Nephron (organoid): ENCODE data around the gene BAHD1.
A peak's percentile ranks its signal among the peaks of the same experiment; 100 is the strongest.

ENCODE experiments used
- H3K27ac Mint-ChIP-seq, 3 experiments: 2 replicates each; pipeline ENCODE4 v1.8.0; 2020; ENCODE audit warnings: mixed read lengths in 3 of 3, mild to moderate bottlenecking in 2 of 3, moderate library complexity in 1 of 3
- H3K27me3 Mint-ChIP-seq: 2 replicates; pipeline ENCODE4 v1.8.0; 2021; ENCODE audit warnings: low read depth, mild to moderate bottlenecking, moderate library complexity, mixed read lengths
- H3K36me3 Mint-ChIP-seq: 2 replicates; pipeline ENCODE4 v1.8.0; 2020; ENCODE audit warnings: low read depth, mixed read lengths
- H3K4me1 Mint-ChIP-seq: 2 replicates; pipeline ENCODE4 v1.8.0; 2020; ENCODE audit warnings: mixed read lengths
- H3K4me3 Mint-ChIP-seq, 3 experiments: 2 replicates each; pipeline ENCODE4 v1.8.0; 2020; ENCODE audit warnings: mild to moderate bottlenecking in 3 of 3, mixed read lengths in 3 of 3, moderate library complexity in 2 of 3
- H3K9me3 Mint-ChIP-seq: 2 replicates; pipeline ENCODE4 v1.8.0; 2020; ENCODE audit warnings: mixed read lengths
- TF ChIP-seq, protein P1 (sequence below), 3 experiments: fragments of 200-600 bp; sonication (generic); IDR thresholded peaks; one replicate each; pipeline ENCODE4 v1.5.0; 2021; ENCODE audit warnings: antibody characterized with exemption in 3 of 3; ENCODE audit not compliant: unreplicated experiment in 3 of 3

Gene BAHD1

DNA sequence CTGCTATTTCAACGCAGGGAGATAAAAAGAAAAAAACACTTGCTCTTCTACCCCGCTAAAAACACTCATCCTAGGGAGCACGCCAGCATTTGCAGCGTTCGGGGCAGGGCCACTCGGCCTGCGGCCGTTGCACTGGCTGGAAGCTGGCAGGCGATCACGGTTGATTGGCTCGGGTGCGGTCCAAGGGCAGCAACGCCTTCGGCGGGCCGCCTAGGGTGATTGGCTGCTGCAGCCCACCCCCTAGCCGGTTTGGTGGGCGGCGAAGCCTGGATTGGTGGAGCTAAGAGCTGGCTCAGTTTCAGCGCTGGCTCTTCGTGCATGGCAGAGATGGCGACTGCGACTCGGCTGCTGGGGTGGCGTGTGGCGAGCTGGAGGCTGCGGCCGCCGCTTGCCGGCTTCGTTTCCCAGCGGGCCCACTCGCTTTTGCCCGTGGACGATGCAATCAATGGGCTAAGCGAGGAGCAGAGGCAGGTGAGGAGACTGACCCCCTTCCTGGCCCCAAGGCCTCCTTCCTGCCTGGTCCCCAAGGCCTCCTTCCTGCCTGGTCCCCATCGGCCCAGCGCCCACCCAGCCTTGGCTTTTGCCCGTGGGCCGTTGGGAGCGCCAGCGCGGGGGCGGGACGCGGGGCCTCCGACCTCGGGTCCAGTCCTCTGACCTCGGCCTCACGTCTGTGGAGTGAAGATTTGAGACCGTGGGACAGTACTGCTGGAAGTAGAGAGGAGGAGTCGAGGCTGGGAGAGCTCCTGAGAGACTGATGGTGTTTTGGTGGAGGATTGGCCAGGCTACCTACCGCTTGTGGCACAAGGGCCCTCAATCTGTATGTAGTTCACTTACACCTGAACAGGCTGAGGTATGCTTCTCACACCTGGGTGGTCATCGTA is 35.0 kb upstream of the BAHD1 start, which contains the start of gene IVD:
Gene IVD, plus strand, starts transcription at position 295 of the 881 bp plus-strand sequence. Its CDS starts 33 bp downstream, at position 328.
- peaks cover 21% of the 10 kb centered on the region for H3K4me1 Mint-ChIP-seq

DNA sequence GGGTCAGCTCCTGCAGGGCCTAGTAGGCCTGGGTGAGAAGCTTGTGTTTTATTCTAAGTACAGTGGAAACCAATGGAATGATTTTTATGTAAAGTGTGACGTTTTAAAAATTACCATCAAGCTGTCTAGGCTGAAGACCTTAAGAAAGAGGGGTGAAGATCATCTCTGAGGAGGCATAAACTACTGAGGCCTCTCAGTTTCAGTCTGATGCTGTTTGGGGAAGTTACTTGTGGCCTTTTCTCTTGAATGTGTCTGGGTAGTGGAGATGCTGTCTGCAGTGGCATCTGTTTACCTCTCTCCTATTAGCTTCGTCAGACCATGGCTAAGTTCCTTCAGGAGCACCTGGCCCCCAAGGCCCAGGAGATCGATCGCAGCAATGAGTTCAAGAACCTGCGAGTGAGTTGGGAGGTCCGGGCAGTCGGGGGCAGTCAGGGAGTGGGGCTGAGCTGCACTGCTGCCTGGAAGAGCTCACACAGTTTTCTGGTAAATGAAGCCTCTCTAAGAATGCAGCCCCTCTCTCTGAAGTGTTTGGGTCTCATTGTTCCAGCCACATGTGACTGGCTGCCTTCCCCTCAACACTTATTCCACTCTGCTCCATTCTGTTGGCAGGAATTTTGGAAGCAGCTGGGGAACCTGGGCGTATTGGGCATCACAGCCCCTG is 33.3 kb upstream of the BAHD1 start:
- peaks cover 32% of the 10 kb centered on the region for H3K36me3 Mint-ChIP-seq
- no peaks in the 10 kb centered on the region for H3K9me3 Mint-ChIP-seq
- TF ChIP-seq, protein P1, sequence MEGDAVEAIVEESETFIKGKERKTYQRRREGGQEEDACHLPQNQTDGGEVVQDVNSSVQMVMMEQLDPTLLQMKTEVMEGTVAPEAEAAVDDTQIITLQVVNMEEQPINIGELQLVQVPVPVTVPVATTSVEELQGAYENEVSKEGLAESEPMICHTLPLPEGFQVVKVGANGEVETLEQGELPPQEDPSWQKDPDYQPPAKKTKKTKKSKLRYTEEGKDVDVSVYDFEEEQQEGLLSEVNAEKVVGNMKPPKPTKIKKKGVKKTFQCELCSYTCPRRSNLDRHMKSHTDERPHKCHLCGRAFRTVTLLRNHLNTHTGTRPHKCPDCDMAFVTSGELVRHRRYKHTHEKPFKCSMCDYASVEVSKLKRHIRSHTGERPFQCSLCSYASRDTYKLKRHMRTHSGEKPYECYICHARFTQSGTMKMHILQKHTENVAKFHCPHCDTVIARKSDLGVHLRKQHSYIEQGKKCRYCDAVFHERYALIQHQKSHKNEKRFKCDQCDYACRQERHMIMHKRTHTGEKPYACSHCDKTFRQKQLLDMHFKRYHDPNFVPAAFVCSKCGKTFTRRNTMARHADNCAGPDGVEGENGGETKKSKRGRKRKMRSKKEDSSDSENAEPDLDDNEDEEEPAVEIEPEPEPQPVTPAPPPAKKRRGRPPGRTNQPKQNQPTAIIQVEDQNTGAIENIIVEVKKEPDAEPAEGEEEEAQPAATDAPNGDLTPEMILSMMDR (IDR thresholded peaks at IDR 0.05; ENCODE audit: unreplicated experiment in 3 of 3): no peak
- H3K27me3 Mint-ChIP-seq: no peaks in the 10 kb centered on the region
- peaks cover 21% of the 10 kb centered on the region for H3K4me1 Mint-ChIP-seq
- peak overlapping the region; percentile 69 to 78 (median 76) for H3K4me3 Mint-ChIP-seq
- H3K27ac Mint-ChIP-seq: peak overlapping the region in 1 of 3 experiments; percentile 56

More for the DNA sequence above, 35.0 kb upstream of the BAHD1 start, which contains the start of gene IVD:
- Mint-ChIP-seq H3K9me3 (no peaks in the 10 kb centered on the region), H3K36me3 (peaks cover 17% of the 10 kb centered on the region), H3K27me3 (no peaks in the 10 kb centered on the region), H3K27ac (peak within 1 kb of the TSS; percentile 1 to 73 (median 11)), H3K4me3 (peak within 1 kb of the TSS; percentile 88 to 92 (median 92))
- TF ChIP-seq, protein P1 (IDR thresholded peaks at IDR 0.05; ENCODE audit: unreplicated experiment in 3 of 3): no peak

DNA sequence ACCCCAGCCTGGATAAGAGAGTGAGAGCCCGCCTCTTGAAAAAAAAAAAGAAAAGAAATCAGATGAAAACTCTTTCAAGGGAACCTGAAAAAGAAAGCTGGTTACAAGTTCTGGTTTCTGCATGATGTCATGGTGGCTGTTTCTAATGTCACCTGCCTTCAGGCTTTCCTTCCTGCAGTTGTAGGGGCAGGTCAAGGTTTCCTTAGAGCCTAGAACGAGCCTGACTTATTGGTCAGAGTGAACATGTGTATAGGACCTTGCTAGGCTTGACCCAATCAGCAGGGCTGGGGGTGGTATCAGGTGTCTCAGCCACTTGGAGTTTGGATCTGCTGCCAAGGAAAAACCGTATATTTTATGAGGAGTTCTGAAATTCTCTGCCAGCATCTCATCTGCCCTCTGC is 31.4 kb upstream of the BAHD1 start:
- H3K36me3 Mint-ChIP-seq: peaks cover 44% of the 10 kb centered on the region
- no peaks in the 10 kb centered on the region for H3K27me3 Mint-ChIP-seq
- no peak overlapping the region for H3K4me3 Mint-ChIP-seq
- H3K4me1 Mint-ChIP-seq: peaks cover 21% of the 10 kb centered on the region
- H3K27ac Mint-ChIP-seq: no peak overlapping the region
- TF ChIP-seq, protein P1 (IDR thresholded peaks at IDR 0.05; ENCODE audit: unreplicated experiment in 3 of 3): no peak
- H3K9me3 Mint-ChIP-seq: no peaks in the 10 kb centered on the region

DNA sequence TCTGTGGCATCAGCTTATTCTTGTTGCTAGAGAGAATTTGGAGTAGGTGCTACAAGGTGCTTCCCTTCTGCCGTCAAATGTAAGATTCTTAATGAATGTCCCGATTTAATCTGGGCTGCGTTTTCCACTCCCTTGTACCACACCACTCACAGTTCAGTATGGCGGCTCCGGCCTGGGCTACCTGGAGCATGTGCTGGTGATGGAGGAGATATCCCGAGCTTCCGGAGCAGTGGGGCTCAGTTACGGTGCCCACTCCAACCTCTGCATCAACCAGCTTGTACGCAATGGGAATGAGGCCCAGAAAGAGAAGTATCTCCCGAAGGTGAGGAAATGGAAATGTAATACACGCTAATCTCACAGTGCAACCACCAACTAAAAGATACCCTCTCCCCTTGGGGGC is 30.3 kb upstream of the BAHD1 start:
- no peaks in the 10 kb centered on the region for H3K9me3 Mint-ChIP-seq
- H3K4me3 Mint-ChIP-seq: no peak overlapping the region
- peaks cover 16% of the 10 kb centered on the region for H3K4me1 Mint-ChIP-seq
- H3K27ac Mint-ChIP-seq: no peak overlapping the region
- TF ChIP-seq, protein P1 (IDR thresholded peaks at IDR 0.05; ENCODE audit: unreplicated experiment in 3 of 3): no peak
- no peaks in the 10 kb centered on the region for H3K27me3 Mint-ChIP-seq
- peaks cover 53% of the 10 kb centered on the region for H3K36me3 Mint-ChIP-seq

DNA sequence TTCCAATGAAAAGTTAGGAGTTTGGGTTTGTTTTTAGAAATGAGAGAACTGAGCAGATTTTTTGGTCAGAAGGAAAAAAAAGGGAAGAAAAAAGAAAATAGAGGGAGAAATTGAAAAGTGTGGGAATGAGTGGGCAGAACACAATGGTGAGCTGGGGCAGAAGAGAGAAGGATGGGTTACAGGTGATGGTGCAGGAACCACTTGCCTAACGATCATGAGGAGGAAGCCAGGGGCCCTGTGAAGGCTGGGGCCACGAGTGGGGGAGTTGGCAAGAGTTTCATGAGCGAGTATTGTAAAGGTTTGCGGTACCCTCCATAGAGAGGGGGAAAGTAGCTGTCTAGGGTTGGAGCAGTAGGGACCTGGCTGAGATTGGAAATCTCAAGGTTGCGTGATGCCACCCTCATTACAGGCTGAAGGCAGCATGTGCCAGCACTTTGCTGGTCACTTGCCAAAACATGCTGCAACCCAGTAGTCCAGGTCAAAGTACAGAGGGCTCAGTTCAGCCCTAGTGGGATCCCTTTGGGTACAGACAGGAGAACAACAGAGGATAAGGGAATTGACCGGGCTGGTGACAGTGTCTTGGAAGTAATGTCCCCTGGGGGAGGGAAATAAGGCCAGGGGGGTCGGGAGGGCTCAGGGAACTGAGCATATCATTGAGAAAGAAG is 28.5 kb upstream of the BAHD1 start:
- TF ChIP-seq, protein P1 (IDR thresholded peaks at IDR 0.05; ENCODE audit: unreplicated experiment in 3 of 3): no peak
- Mint-ChIP-seq H3K9me3 (no peaks in the 10 kb centered on the region), H3K4me3 (no peak overlapping the region), H3K27me3 (no peaks in the 10 kb centered on the region), H3K27ac (no peak overlapping the region), H3K36me3 (peaks cover 54% of the 10 kb centered on the region), H3K4me1 (peaks cover 7% of the 10 kb centered on the region)
